OCI-LY7 (cell line): ENCODE results near the gene LDLRAD4.

Experiments used
- CTCF ChIP-seq: fragments of 200-600 bp; sonication (generic); conservative IDR thresholded peaks from 2 replicates; pipeline ENCODE4 v1.5.1; 2014; ENCODE audit warnings: mild to moderate bottlenecking, antibody characterized with exemption, low read length, moderate library complexity, mixed read lengths
- EZH2phosphoT487 ChIP-seq: fragments of 200-600 bp; sonication (generic); IDR thresholded peaks from 2 replicates; pipeline ENCODE4 v1.6.1; 2018; ENCODE audit warnings: low read depth, borderline replicate concordance, mild to moderate bottlenecking, mixed run types, antibody characterized with exemption, low read length, moderate library complexity, mixed read lengths

DNA sequence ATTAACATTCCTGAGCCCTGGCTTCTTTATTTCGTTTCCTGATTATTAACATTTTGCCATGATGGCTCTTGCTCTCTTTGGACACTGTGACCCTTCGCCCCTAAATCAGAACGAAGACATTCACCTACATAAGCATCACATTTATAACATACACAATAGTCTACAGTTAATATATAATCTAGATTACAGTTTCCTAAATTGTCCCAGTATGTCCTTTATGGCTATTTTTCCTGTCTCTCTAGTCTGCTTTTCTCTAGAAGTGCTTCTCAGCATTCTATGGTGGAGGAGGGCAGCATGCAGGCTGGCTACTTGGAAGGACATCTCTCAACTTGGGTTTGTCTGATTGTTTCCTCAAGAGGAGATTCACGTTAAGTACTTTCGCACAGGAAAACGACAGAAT lies 457.9 kb downstream of the LDLRAD4 start:
- TF ChIP-seq CTCF (no peak), EZH2phosphoT487 (no peak)
